ENCODE measurements around the gene KLHDC4.
"Not testable (repeated sequence)": the region's sequence is repeated elsewhere in the genome, so short reads cannot be mapped to it uniquely, and the experiment has no call there.

DNA sequence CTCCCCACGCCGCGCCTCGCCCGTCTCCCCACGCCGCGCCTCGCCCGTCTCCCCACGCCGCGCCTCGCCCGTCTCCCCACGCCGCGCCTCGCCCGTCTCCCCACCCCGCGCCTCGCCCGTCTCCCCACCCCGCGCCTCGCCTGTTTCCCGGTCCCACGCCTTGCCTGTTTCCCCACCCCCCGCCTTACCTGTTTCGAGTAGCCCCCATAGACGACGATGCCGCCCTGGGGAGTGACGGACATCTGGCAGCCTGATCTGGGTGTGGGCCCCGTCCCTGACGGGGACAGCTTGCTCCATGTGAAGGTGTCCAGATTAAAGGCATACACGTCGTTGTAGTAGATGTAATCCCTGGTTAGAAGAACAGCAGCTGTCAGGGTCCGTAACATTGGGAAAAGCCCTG, 39.2 kb downstream of the KLHDC4 start:
- TF ChIP-seq, protein P1, sequence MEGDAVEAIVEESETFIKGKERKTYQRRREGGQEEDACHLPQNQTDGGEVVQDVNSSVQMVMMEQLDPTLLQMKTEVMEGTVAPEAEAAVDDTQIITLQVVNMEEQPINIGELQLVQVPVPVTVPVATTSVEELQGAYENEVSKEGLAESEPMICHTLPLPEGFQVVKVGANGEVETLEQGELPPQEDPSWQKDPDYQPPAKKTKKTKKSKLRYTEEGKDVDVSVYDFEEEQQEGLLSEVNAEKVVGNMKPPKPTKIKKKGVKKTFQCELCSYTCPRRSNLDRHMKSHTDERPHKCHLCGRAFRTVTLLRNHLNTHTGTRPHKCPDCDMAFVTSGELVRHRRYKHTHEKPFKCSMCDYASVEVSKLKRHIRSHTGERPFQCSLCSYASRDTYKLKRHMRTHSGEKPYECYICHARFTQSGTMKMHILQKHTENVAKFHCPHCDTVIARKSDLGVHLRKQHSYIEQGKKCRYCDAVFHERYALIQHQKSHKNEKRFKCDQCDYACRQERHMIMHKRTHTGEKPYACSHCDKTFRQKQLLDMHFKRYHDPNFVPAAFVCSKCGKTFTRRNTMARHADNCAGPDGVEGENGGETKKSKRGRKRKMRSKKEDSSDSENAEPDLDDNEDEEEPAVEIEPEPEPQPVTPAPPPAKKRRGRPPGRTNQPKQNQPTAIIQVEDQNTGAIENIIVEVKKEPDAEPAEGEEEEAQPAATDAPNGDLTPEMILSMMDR (conservative IDR thresholded peaks at IDR 0.05; ENCODE audit: low read depth in 2 of 2): not testable (repeated sequence)
- TF ChIP-seq POLR2AphosphoS5 (IDR thresholded peaks at IDR 0.05; ENCODE audit: low read depth); EZH2phosphoT487 (IDR thresholded peaks at IDR 0.05; ENCODE audit: unreplicated experiment); EZH2 (IDR thresholded peaks at IDR 0.05; ENCODE audit: low read depth, unreplicated experiment); CREB1 (CRISPR knock-in tag; IDR thresholded peaks at IDR 0.05; ENCODE audit: low read depth); JUNB (IDR thresholded peaks at IDR 0.05; ENCODE audit: unreplicated experiment): not testable (repeated sequence)
- TF ChIP-seq, protein P2, sequence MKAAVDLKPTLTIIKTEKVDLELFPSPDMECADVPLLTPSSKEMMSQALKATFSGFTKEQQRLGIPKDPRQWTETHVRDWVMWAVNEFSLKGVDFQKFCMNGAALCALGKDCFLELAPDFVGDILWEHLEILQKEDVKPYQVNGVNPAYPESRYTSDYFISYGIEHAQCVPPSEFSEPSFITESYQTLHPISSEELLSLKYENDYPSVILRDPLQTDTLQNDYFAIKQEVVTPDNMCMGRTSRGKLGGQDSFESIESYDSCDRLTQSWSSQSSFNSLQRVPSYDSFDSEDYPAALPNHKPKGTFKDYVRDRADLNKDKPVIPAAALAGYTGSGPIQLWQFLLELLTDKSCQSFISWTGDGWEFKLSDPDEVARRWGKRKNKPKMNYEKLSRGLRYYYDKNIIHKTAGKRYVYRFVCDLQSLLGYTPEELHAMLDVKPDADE (IDR thresholded peaks at IDR 0.05): not testable (repeated sequence)
- TF ChIP-seq, protein P3, sequence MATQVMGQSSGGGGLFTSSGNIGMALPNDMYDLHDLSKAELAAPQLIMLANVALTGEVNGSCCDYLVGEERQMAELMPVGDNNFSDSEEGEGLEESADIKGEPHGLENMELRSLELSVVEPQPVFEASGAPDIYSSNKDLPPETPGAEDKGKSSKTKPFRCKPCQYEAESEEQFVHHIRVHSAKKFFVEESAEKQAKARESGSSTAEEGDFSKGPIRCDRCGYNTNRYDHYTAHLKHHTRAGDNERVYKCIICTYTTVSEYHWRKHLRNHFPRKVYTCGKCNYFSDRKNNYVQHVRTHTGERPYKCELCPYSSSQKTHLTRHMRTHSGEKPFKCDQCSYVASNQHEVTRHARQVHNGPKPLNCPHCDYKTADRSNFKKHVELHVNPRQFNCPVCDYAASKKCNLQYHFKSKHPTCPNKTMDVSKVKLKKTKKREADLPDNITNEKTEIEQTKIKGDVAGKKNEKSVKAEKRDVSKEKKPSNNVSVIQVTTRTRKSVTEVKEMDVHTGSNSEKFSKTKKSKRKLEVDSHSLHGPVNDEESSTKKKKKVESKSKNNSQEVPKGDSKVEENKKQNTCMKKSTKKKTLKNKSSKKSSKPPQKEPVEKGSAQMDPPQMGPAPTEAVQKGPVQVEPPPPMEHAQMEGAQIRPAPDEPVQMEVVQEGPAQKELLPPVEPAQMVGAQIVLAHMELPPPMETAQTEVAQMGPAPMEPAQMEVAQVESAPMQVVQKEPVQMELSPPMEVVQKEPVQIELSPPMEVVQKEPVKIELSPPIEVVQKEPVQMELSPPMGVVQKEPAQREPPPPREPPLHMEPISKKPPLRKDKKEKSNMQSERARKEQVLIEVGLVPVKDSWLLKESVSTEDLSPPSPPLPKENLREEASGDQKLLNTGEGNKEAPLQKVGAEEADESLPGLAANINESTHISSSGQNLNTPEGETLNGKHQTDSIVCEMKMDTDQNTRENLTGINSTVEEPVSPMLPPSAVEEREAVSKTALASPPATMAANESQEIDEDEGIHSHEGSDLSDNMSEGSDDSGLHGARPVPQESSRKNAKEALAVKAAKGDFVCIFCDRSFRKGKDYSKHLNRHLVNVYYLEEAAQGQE (IDR thresholded peaks at IDR 0.05; ENCODE audit: unreplicated experiment): not testable (repeated sequence)

Data from GM23338 (cell line).